Measurements from ENCODE around the gene ZNF503. TPM values are rescaled to one million over a fixed set of nuclear protein-coding genes. Genes with fewer than 3 reads are reported as not detected.
A peak's percentile ranks its signal among the peaks of the same experiment; 100 is the strongest.

Gene ZNF503, protein sequence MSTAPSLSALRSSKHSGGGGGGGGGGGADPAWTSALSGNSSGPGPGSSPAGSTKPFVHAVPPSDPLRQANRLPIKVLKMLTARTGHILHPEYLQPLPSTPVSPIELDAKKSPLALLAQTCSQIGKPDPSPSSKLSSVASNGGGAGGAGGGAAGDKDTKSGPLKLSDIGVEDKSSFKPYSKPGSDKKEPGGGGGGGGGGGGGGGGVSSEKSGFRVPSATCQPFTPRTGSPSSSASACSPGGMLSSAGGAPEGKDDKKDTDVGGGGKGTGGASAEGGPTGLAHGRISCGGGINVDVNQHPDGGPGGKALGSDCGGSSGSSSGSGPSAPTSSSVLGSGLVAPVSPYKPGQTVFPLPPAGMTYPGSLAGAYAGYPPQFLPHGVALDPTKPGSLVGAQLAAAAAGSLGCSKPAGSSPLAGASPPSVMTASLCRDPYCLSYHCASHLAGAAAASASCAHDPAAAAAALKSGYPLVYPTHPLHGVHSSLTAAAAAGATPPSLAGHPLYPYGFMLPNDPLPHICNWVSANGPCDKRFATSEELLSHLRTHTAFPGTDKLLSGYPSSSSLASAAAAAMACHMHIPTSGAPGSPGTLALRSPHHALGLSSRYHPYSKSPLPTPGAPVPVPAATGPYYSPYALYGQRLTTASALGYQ
- total RNA-seq (2014; rRNA removed; shearing (Covaris generic)) = 1.8 and 1.9 TPM in 2 replicates

DNA sequence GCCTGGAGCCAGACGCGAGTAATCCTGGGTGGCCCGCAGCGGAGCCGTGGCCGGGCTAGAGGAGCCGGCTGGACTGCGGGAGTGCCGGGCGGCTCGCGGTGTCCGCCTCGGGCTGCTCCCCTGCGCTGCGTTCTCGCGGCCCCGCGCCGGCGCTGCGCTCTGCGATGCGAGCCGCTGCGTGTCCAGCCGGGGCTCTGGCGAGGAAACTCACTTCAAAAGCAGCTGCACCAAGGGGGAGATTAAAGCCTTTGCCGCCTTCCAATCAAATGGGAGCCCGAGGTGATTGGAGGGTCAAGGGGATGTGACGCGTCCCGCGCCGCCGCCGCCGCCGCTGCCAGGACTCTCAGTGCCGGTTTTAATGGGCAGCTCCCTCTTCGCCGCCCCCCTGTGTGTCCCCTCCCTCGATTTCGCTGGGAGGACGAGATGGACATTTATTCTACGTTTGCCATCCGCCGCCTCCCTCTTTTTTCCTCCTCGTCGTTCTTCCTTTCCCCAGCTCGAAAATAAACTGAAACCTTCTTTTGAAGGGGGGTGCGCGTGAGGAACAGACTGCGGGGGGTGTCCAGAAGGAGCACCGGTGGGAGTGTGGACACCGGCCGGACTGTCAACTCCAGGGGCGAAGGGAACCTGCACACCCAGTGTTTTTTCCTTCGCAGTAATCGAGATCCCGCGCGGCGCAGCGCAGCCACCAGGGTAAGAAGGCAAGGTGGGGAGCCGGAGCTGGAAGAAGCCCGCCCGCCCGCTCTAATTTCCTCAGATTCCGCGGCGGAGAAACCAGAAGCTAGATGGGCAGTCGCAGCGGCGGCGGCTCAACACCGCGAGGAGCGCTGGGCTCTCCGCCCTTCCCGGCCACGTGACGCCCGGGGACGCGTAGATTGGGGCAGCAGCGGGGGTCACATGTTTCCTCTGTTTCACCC lies at the start of gene ZNF503:
ZNF503 (minus strand) TSS at position 196 of the 917 bp plus-strand sequence. CDS start 345 bp downstream, outside the sequence.
- Histone ChIP-seq H3K27ac (peak within 1 kb of the TSS; percentile 49), H3K27me3 (no peaks in the 10 kb centered on the region), H3K4me1 (peaks cover 3% of the 10 kb centered on the region; the same call in 1 of the 2 replicates), H3K36me3 (peaks cover 10% of the 10 kb centered on the region), H3K4me3 (peak within 1 kb of the TSS; percentile 69), H3K9me3 (replicated peaks) (no peaks in the 10 kb centered on the region)
- DNase-seq = peak; percentile 95 to 97

DNA sequence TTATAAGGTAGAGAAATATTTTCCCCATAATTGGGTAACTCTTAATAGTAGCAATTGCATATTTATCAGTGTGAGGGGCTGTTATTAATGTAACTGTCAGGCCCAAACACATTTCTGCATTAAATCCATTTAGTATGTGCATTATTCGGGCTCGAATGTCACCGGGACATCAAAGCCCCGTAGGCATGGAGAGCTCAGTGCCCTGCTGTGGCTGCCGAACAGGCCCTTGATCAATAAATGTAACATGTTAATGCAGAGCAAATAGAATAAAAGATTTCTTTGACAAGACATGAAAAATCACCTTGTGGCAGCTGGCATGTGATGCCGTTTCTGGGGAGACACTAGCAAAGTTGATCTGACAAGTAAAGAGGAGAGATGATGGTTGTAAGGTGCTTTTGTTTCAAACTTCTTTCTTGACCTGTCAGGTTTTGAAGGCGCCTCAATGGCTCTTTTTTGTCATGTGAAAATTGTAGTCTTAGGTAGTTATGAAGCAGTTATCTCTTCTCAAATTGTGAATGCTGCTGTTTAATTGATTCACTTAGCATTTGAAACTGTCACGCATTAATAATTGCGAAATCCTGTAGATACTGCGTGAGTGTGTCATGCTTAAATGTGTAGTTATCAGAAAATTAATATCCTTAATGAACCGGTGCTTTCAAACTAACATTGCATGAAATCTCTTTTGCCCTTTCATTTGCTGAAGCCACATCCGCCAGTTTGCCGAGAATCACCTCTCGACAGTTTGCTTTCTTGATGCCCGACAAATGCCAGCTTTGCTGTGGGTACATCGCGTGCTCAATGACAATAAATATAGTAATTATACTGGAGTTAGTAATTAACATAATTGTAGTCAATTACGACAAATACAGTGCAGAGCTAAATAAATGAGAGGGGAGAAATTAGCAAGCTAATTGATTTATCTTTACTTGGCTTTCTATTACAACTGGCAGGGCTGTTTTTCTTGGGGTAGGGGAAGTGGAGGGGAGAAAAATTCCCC lies 49.4 kb upstream of the ZNF503 start:
- no peaks in the 10 kb centered on the region for H3K36me3 ChIP-seq
- DNase-seq = no peak
- no peak overlapping the region for H3K27ac ChIP-seq
- no peaks in the 10 kb centered on the region for H3K27me3 ChIP-seq
- H3K4me3 ChIP-seq = no peak overlapping the region
- H3K4me1 ChIP-seq = no peaks in the 10 kb centered on the region
- no peaks in the 10 kb centered on the region for H3K9me3 ChIP-seq (replicated peaks)

DNA sequence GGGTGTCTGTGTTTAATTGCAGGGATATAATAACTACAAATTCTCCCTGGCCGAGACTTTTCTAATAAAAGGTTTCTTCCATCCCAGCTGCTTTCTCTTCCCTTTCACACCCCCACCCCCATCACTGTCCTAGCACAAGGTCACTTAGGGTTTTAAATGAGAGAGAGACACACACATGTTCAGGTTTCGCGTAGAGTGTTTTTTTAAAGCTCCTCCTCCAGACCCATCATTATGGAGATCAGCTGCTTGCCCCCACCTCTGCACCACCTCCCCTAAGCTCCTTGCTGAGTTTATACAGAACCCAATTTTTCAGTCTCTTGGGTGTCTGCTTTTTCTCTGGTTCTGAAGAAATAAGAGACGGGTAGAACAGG lies 48.5 kb upstream of the ZNF503 start:
- Histone ChIP-seq H3K4me3 (no peak overlapping the region), H3K4me1 (no peaks in the 10 kb centered on the region), H3K36me3 (no peaks in the 10 kb centered on the region), H3K27me3 (no peaks in the 10 kb centered on the region), H3K9me3 (replicated peaks) (no peaks in the 10 kb centered on the region), H3K27ac (no peak overlapping the region)
- DNase-seq = no peak

DNA sequence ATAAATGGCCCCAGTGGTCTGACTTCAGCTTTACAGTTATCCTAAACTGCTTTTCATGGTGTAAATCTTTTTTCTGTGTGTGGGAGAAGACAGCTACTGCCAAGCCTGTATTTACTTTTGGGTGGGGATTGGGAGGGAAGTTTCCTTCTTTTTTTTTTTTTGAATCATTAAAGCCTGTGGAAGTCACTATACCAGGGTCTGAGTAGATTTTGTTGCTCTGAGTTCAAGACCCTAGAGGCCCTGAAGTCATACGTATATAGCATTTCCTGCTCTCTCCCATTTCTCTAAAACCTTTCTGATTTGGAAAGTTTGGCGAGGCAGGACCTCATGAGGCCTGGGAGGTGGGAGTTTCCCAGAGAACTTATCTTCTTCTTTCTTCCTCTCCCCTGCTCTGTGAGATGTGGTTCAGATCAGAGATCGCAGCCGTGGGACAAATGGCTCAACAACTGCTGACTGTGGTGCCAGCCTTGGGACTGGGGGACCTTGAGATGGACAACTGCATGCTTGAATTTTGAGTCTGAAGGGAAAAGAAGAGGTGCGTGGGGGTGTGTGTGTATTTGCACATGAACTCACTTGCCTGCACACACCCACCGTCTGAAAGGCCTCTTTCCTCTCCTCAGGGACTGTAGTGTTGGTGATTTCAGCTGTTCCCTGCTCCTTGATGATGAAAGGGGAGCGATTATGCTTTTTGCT lies 48.0 kb upstream of the ZNF503 start:
- Histone ChIP-seq H3K4me1 (no peaks in the 10 kb centered on the region), H3K27me3 (no peaks in the 10 kb centered on the region), H3K27ac (no peak overlapping the region), H3K9me3 (replicated peaks) (no peaks in the 10 kb centered on the region), H3K4me3 (no peak overlapping the region), H3K36me3 (no peaks in the 10 kb centered on the region)
- DNase-seq = no peak

DNA sequence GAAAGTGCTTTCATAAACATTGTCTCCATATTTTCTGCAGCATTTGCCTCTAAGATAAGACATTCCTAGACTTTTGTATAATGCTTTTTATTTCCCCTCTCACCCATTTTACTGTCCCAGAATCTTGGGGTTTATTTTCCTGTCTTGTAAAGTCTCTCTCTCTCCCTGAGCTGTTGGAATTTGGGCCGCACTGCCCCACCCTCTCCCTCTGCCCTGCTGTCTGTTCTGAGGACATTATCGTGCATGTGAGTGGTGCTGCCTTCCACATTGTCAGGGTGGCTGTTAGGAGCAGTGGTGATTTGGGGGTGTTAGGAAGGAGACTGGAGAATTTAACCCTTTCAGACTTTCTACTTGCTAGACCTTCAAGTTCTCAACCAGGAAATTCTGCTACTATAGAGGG lies 46.6 kb upstream of the ZNF503 start:
- Histone ChIP-seq H3K4me3 (no peak overlapping the region), H3K27ac (no peak overlapping the region), H3K27me3 (no peaks in the 10 kb centered on the region), H3K36me3 (no peaks in the 10 kb centered on the region), H3K4me1 (no peaks in the 10 kb centered on the region), H3K9me3 (replicated peaks) (no peaks in the 10 kb centered on the region; the same call in 1 of the 2 replicates)
- DNase-seq = no peak

DNA sequence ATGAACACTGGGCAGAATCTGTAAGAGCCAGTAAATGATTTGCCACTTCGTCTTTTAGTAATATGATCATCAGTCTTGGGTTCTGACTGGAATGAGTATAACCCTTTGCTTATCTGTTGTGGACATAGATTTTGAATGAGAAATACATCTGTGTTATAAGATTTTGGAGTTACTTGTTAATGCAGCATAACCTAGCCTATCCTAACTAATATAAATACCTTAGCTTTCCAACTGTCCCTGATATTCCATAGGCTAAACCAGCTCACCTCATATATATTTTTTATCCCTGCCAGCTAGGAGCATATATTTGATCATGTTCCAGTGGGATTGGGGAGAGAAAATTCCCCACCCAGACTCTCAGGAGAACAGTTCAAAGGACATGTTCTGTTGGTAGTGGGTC lies 44.9 kb upstream of the ZNF503 start:
- no peak for DNase-seq
- Histone ChIP-seq H3K27me3 (no peaks in the 10 kb centered on the region), H3K36me3 (no peaks in the 10 kb centered on the region), H3K4me3 (no peak overlapping the region), H3K4me1 (no peaks in the 10 kb centered on the region), H3K9me3 (replicated peaks) (no peaks in the 10 kb centered on the region; the same call in 1 of the 2 replicates), H3K27ac (no peak overlapping the region)

DNA sequence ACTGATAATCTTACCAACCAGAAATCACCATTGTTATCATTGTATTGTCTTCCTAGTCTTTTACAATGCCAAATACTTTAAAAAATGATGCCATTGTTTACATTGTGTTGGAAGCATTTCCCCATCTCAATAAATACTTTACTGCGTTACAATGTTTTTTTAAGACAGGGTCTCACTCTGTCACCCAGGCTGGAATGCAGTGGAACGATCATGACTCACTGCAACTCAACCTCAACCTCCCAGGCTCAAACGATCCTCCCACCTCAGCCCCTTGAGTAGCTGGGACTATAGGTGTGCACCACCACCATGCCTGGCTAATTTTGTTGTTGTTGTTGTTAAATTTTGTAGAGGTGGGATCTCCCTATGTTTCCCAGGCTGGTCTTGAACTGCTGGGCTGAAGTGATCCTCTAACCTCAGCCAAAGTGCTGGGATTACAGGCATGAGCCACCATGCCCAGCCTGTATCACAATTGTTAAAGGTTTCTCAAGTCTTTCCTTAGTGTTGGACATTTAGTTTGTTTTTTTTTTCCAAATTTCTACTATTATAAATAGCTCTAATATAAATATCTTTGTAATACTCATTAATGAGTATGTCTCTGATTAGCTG lies 43.3 kb upstream of the ZNF503 start:
- H3K4me1 ChIP-seq = no peaks in the 10 kb centered on the region
- H3K27me3 ChIP-seq = no peaks in the 10 kb centered on the region
- no peak for DNase-seq
- no peaks in the 10 kb centered on the region for H3K36me3 ChIP-seq
- no peak overlapping the region for H3K4me3 ChIP-seq
- H3K27ac ChIP-seq = no peak overlapping the region
- no peaks in the 10 kb centered on the region; the same call in 1 of the 2 replicates for H3K9me3 ChIP-seq (replicated peaks)

DNA sequence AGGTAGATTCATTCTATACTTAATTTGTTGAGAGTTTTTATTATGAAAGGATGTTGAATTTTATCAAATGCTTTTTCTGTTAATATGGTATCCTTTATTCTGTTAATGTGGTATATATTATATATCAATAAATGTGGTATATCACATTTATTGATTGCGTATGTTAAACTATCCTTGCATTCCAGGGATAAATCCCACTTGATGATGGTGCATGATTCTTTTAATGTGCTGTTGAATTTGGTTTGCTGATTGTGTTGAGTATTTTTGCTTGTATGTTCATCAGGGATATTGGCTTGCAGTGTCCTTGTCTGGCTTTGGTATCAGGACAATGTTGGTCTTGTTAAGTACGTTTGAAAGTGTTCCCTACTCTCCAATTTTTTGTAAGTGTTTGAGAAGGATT lies 41.8 kb upstream of the ZNF503 start:
- Histone ChIP-seq H3K27me3 (no peaks in the 10 kb centered on the region), H3K4me1 (no peaks in the 10 kb centered on the region), H3K9me3 (replicated peaks) (no peaks in the 10 kb centered on the region; the same call in 1 of the 2 replicates), H3K36me3 (no peaks in the 10 kb centered on the region), H3K4me3 (no peak overlapping the region), H3K27ac (no peak overlapping the region)
- DNase-seq = no peak

DNA sequence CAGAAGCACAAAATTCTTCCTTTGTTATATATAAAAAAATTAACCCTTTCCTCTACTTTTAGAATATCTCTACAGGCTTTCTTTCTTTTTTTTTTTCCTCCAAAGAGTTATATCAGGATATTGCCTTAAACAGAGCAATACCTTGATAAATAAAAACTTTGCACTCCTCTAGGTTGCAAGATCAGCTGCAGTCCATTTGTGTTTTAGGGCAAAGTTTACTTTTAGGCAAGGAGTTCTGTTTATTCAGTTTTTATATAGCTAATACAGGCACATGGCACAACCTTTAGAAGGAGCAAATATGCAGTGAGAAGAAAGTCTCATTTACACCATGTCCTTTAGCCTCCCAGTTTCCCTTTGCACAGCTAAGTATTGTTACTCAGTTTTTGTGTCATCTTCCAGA lies 40.1 kb upstream of the ZNF503 start:
- Histone ChIP-seq H3K27me3 (no peaks in the 10 kb centered on the region), H3K27ac (no peak overlapping the region), H3K9me3 (replicated peaks) (no peaks in the 10 kb centered on the region; the same call in 1 of the 2 replicates), H3K4me1 (no peaks in the 10 kb centered on the region), H3K36me3 (no peaks in the 10 kb centered on the region), H3K4me3 (no peak overlapping the region)
- no peak for DNase-seq

DNA sequence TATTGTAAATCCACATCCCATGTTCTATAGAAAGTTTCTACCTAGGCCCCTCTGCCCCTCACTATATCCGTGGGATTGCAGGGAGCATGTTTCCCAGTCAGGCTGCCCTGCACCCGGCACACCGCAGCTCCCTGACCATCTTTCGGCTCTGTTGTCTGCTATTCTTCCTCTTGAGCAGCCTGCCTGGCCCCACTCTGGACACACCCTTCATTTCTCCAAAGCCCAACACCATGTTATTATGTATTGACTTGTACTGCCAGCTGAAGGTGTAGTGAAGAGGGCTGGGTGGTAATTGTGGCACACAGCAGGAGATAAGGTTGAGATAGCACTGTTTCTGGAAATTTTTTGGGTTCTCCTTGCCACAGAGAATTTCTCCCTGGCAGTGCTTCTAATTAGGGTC lies 39.6 kb upstream of the ZNF503 start:
- no peak overlapping the region for H3K4me3 ChIP-seq
- H3K4me1 ChIP-seq = no peaks in the 10 kb centered on the region

DNA sequence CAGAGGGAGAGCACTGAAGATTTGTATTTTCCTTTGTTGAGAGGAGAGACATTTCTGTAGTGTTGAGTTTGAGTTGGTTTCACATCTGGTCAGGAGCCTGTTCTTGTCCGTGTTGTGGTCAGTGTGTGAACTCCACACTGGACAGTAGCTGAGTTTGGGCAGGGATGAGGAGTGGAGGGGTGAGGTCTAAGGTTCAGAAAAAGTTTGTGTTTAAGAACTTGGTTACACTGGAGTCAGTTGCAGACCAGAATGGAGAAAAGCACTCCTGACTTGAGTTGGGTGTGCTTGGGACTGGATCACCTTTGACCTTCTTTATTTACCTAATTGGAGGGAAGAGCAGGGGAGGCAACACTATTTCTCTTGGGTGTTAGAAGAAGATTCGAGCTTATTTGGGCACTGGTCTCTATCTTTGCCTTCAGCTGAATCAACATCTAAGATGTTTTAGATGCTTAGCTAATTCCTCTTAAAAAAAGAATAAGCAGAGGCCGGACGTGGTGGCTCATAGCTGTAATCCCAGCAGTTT lies 38.8 kb upstream of the ZNF503 start:
- Histone ChIP-seq H3K27ac (no peak overlapping the region), H3K4me3 (no peak overlapping the region), H3K27me3 (no peaks in the 10 kb centered on the region), H3K4me1 (no peaks in the 10 kb centered on the region), H3K36me3 (no peaks in the 10 kb centered on the region), H3K9me3 (replicated peaks) (no peaks in the 10 kb centered on the region; the same call in 1 of the 2 replicates)
- DNase-seq = no peak

More for the DNA sequence above, 39.6 kb upstream of the ZNF503 start:
- Histone ChIP-seq H3K9me3 (replicated peaks) (no peaks in the 10 kb centered on the region; the same call in 1 of the 2 replicates), H3K27me3 (no peaks in the 10 kb centered on the region), H3K36me3 (no peaks in the 10 kb centered on the region), H3K27ac (no peak overlapping the region)
- DNase-seq = no peak

DNA sequence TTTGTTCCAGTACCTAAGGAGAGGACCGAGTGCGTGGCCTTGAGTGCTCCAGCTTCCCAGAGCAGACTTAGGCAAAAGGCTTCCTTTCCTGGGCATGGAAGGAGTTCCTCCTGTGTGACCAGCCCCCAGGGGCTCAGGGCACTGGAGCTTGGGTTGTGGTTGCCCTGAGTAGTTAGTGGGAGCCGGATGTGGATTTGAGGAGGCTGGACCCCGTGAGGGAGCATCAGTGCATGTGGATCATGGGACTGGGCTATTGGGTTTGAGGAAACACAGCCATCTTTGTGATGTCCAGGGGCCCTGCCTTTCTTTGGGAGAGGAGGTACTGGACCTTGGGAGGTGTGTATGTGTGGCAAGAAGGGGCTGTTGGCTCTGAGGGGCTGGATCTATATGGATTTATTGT lies 38.2 kb upstream of the ZNF503 start:
- no peaks in the 10 kb centered on the region for H3K4me1 ChIP-seq
- H3K27ac ChIP-seq = no peak overlapping the region
- H3K27me3 ChIP-seq = no peaks in the 10 kb centered on the region
- DNase-seq = no peak
- no peak overlapping the region for H3K4me3 ChIP-seq
- no peaks in the 10 kb centered on the region for H3K36me3 ChIP-seq
- no peaks in the 10 kb centered on the region; the same call in 1 of the 2 replicates for H3K9me3 ChIP-seq (replicated peaks)

DNA sequence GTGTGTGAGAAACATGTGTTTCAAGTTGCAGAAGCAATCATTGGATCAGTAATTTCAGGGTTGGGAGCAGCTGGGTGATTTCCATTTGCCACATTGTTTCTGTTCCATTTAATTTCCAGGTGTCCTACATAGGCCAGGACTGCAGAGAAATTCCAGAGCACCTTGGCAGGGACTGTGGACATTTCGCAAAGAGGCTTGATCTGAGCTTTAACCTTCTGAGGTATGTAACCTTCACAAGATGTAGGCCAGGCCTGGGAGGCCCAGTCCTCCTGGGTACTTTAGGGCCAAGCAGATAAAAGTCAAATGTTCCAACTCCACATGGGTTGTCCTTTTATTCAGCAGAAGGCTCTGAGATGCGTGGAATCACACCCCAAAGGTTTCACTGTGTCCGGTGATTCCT lies 36.7 kb upstream of the ZNF503 start:
- Histone ChIP-seq H3K36me3 (no peaks in the 10 kb centered on the region), H3K27ac (no peak overlapping the region), H3K4me3 (no peak overlapping the region), H3K4me1 (no peaks in the 10 kb centered on the region), H3K27me3 (no peaks in the 10 kb centered on the region), H3K9me3 (replicated peaks) (no peaks in the 10 kb centered on the region; the same call in 1 of the 2 replicates)
- no peak for DNase-seq
